HEK293 (cell line): ENCODE data around the gene KRTCAP2.
"Not testable (repeated sequence)": the region's sequence is repeated elsewhere in the genome, so short reads cannot be mapped to it uniquely, and the experiment has no call there.

Experiments used
- CTCF ChIA-PET: fragments of 350-600 bp; formaldehyde crosslinking; extraction: SDS; loops from one replicate; lab custom pipeline; 2021; ENCODE audit warnings: antibody characterized with exemption; lab: Yijun Ruan, JAX
- POLR2A ChIA-PET: fragments of 300-600 bp; formaldehyde crosslinking; extraction: SDS; loops from one replicate; lab custom pipeline; 2020; ENCODE audit warnings: antibody characterized with exemption, inconsistent platforms; lab: Yijun Ruan, JAX
- H3K27ac ChIP-seq: fragments of 200-500 bp; sonication (Bioruptor generic); 2 replicates; pipeline ENCODE4 v1.5.1; 2014; ENCODE audit warnings: low read depth, low read length, control low read depth, inconsistent platforms; ENCODE audit errors: extremely low read depth
- H3K36me3 ChIP-seq, 2 experiments: fragments of 200-500 bp in 1 of 2; sonication (Bioruptor generic) in 1 of 2; 1 replicate in 1 of 2; 2 replicates in 1 of 2; pipeline ENCODE4 v1.5.1; 2014 to 2017; ENCODE audit warnings: inconsistent platforms in 2 of 2, low read length in 2 of 2; ENCODE audit not compliant: control insufficient read depth in 2 of 2, insufficient read depth in 1 of 2
- H3K4me1 ChIP-seq: fragments of 200-500 bp; sonication (Bioruptor generic); 2 replicates; pipeline ENCODE4 v1.5.1; 2014; ENCODE audit warnings: mild to moderate bottlenecking, low read length, inconsistent platforms; ENCODE audit not compliant: control insufficient read depth, insufficient read depth
- H3K4me3 ChIP-seq: 2 replicates; pipeline ENCODE4 v1.5.1; 2011; ENCODE audit warnings: low read depth, mild to moderate bottlenecking, control low read depth, low read length, moderate library complexity
- H3K9me3 ChIP-seq: fragments of 200-500 bp; sonication (Bioruptor generic); 2 replicates; pipeline ENCODE4 v1.5.1; 2014; ENCODE audit warnings: low read depth, low read length, inconsistent platforms; ENCODE audit not compliant: control insufficient read depth, insufficient read depth
- EGR2 ChIP-seq: fragments of 450-650 bp; formaldehyde crosslinking; IDR thresholded peaks from 2 replicates; pipeline ENCODE4 v1.5.1; 2016; ENCODE audit warnings: low read depth, missing biosample characterization, missing genetic modification characterization
- GLI4 ChIP-seq: fragments of 450-650 bp; formaldehyde crosslinking; IDR thresholded peaks from 2 replicates; pipeline ENCODE4 v1.5.1; 2016; ENCODE audit warnings: missing biosample characterization, missing genetic modification characterization
- KLF1 ChIP-seq: fragments of 450-650 bp; formaldehyde crosslinking; IDR thresholded peaks from 2 replicates; pipeline ENCODE4 v1.5.1; 2016; ENCODE audit warnings: missing biosample characterization, missing genetic modification characterization
- OVOL3 ChIP-seq: fragments of 450-650 bp; formaldehyde crosslinking; IDR thresholded peaks from 2 replicates; pipeline ENCODE4 v1.5.1; 2016; ENCODE audit warnings: missing biosample characterization, missing genetic modification characterization
- SCRT2 ChIP-seq: fragments of 450-650 bp; formaldehyde crosslinking; IDR thresholded peaks from 2 replicates; pipeline ENCODE4 v1.5.1; 2016; ENCODE audit warnings: missing biosample characterization, missing genetic modification characterization
- ZFHX2 ChIP-seq: fragments of 450-650 bp; formaldehyde crosslinking; conservative IDR thresholded peaks from 2 replicates; pipeline ENCODE4 v1.5.1; 2016; ENCODE audit warnings: missing biosample characterization, missing genetic modification characterization
- ZFP41 ChIP-seq: fragments of 450-650 bp; formaldehyde crosslinking; IDR thresholded peaks from 2 replicates; pipeline ENCODE4 v1.5.1; 2016; ENCODE audit warnings: missing biosample characterization, missing genetic modification characterization, borderline replicate concordance
- ZNF146 ChIP-seq: fragments of 450-650 bp; formaldehyde crosslinking; IDR thresholded peaks from 2 replicates; pipeline ENCODE4 v1.5.1; 2016; ENCODE audit warnings: missing biosample characterization, missing genetic modification characterization
- ZNF184 ChIP-seq: fragments of 450-650 bp; IDR thresholded peaks from 2 replicates; pipeline ENCODE4 v1.5.1; 2018; ENCODE audit warnings: missing biosample characterization, mild to moderate bottlenecking, missing genetic modification characterization
- ZNF280C ChIP-seq: fragments of 450-650 bp; formaldehyde crosslinking; IDR thresholded peaks from 2 replicates; pipeline ENCODE4 v1.5.1; 2016; ENCODE audit warnings: missing biosample characterization, missing genetic modification characterization
- ZNF341 ChIP-seq: fragments of 450-650 bp; formaldehyde crosslinking; IDR thresholded peaks from 2 replicates; pipeline ENCODE4; 2016; ENCODE audit warnings: low read depth, missing biosample characterization, missing genetic modification characterization
- ZNF366 ChIP-seq: fragments of 450-650 bp; formaldehyde crosslinking; conservative IDR thresholded peaks from 2 replicates; pipeline ENCODE4 v1.5.1; 2016; ENCODE audit warnings: missing biosample characterization, missing genetic modification characterization
- ZNF398 ChIP-seq: fragments of 450-650 bp; formaldehyde crosslinking; IDR thresholded peaks from 2 replicates; pipeline ENCODE4 v1.5.1; 2017; ENCODE audit warnings: missing biosample characterization, missing genetic modification characterization
- ZNF416 ChIP-seq: fragments of 450-650 bp; formaldehyde crosslinking; IDR thresholded peaks from 2 replicates; pipeline ENCODE4 v1.5.1; 2016; ENCODE audit warnings: missing biosample characterization, missing genetic modification characterization
- ZNF544 ChIP-seq: fragments of 450-650 bp; formaldehyde crosslinking; IDR thresholded peaks from 2 replicates; pipeline ENCODE4 v1.5.0; 2017; ENCODE audit warnings: missing biosample characterization, missing genetic modification characterization
- ZNF549 ChIP-seq: fragments of 450-650 bp; IDR thresholded peaks from 2 replicates; pipeline ENCODE4 v1.5.1; 2018; ENCODE audit warnings: missing biosample characterization, missing genetic modification characterization, mild to moderate bottlenecking, inconsistent platforms, moderate library complexity
- ZNF580 ChIP-seq: fragments of 450-650 bp; formaldehyde crosslinking; IDR thresholded peaks from 2 replicates; pipeline ENCODE4 v1.5.1; 2016; ENCODE audit warnings: missing biosample characterization, missing genetic modification characterization
- ZNF660 ChIP-seq: fragments of 450-650 bp; IDR thresholded peaks from 2 replicates; pipeline ENCODE4 v1.5.1; 2018; ENCODE audit warnings: missing biosample characterization, mild to moderate bottlenecking, missing genetic modification characterization
- ZNF704 ChIP-seq: fragments of 450-650 bp; formaldehyde crosslinking; IDR thresholded peaks from 2 replicates; pipeline ENCODE4 v1.5.1; 2016; ENCODE audit warnings: missing biosample characterization, missing genetic modification characterization
- ZNF768 ChIP-seq: fragments of 450-650 bp; formaldehyde crosslinking; IDR thresholded peaks from 2 replicates; pipeline ENCODE4 v1.5.1; 2018; ENCODE audit warnings: missing biosample characterization, mild to moderate bottlenecking, missing genetic modification characterization
- ZNF837 ChIP-seq: fragments of 450-650 bp; formaldehyde crosslinking; IDR thresholded peaks from 2 replicates; pipeline ENCODE4 v1.5.1; 2016; ENCODE audit warnings: missing biosample characterization, missing genetic modification characterization

Gene KRTCAP2

GRCh38 chr1:155155996-155156643, 17.0 kb downstream of the KRTCAP2 start:
- not testable (repeated sequence) for H3K4me1 ChIP-seq, H3K36me3 ChIP-seq, H3K27ac ChIP-seq, H3K9me3 ChIP-seq, H3K4me3 ChIP-seq
- TF ChIP-seq ZNF146 (tag by site-specific recombination) (peak; percentile 80), ZNF580 (tag by site-specific recombination) (0 out of 2 replicates have a peak, but pooled peaks have one; percentile 13)
- POLR2A ChIA-PET = interaction anchor here (1.0 kb wide), 1 partner anchor 20 kb away, joined by 6 read pairs; no protein-coding TSS in a partner anchor
- CTCF ChIA-PET = interaction anchor here (0.6 to 3.1 kb wide), 2 partner anchors 11 to 46 kb away, joined by 3 to 14 read pairs; no protein-coding TSS in a partner anchor

- no peak for TF ChIP-seq ZNF184 (tag by site-specific recombination)
- TF ChIP-seq ZNF280C = no peak
- no peak for TF ChIP-seq GLI4 (tag by site-specific recombination)
- TF ChIP-seq ZNF549 = no peak
- TF ChIP-seq SCRT2 = no peak
- no peak for TF ChIP-seq ZNF837 (tag by site-specific recombination)
- TF ChIP-seq ZNF544 (tag by site-specific recombination) = no peak
- TF ChIP-seq EGR2 (tag by site-specific recombination) = no peak
- no peak for TF ChIP-seq ZNF768
- no peak for TF ChIP-seq ZNF398 (tag by site-specific recombination)
- TF ChIP-seq ZFP41 (tag by site-specific recombination) = no peak
- no peak for TF ChIP-seq ZNF660 (tag by site-specific recombination)
- TF ChIP-seq ZFHX2 (tag by site-specific recombination) = no peak
- Histone ChIP-seq H3K27ac (no peak overlapping the region), H3K4me1 (no peaks in the 10 kb centered on the region), H3K36me3 (no peaks in the 10 kb centered on the region), H3K9me3 (no peaks in the 10 kb centered on the region), H3K4me3 (no peak overlapping the region)
- CTCF ChIA-PET = interaction anchor here (0.6 to 3.3 kb wide), 7 partner anchors 23 to 746 kb away, joined by 3 to 13 read pairs (median 4); no protein-coding TSS in a partner anchor
- POLR2A ChIA-PET = no interaction called here
These were observed 27.6 kb downstream of the KRTCAP2 start for GRCh38 chr1:155145491-155145890.

GRCh38 chr1:155141749-155142148, 31.4 kb downstream of the KRTCAP2 start:
- no peak overlapping the region for H3K27ac ChIP-seq
- POLR2A ChIA-PET = interaction anchor here (1.7 kb wide), 1 partner anchor 26 kb away, joined by 11 read pairs; no protein-coding TSS in a partner anchor
- H3K4me3 ChIP-seq = no peak overlapping the region
- H3K9me3 ChIP-seq = no peaks in the 10 kb centered on the region
- no peaks in the 10 kb centered on the region for H3K4me1 ChIP-seq
- H3K36me3 ChIP-seq = peaks cover 0 to 19% of the 10 kb centered on the region in 2 experiments; a peak in 2 of 3 replicates
- CTCF ChIA-PET = interaction anchor here (1.0 to 2.2 kb wide), 3 partner anchors 26 to 55 kb away, joined by 3 to 9 read pairs (median 7); no protein-coding TSS in a partner anchor
- no peak for TF ChIP-seq OVOL3
- TF ChIP-seq ZNF366 = no peak
- no peak for TF ChIP-seq ZNF704 (tag by site-specific recombination)
- TF ChIP-seq ZNF341 (tag by site-specific recombination) = no peak
- TF ChIP-seq ZNF416 (tag by site-specific recombination) = no peak
- no peak for TF ChIP-seq KLF1
